Colonic mucosa (tissue), 4 donors: ENCODE data around the gene BTBD18. TPM values are rescaled to one million over a fixed set of nuclear protein-coding genes. Genes with fewer than 3 reads are reported as not detected.
"Not testable (repeated sequence)": the region's sequence is repeated elsewhere in the genome, so short reads cannot be mapped to it uniquely, and the experiment has no call there.

ENCODE experiments used
- DNase-seq: peaks from one replicate; pipeline ENCODE4 v3.0.0-alpha.2; 2020
- H3K27ac ChIP-seq: fragments of 200-600 bp; one replicate; pipeline ENCODE4 v1.8.0; 2021
- H3K27me3 ChIP-seq: fragments of 200-600 bp; one replicate; pipeline ENCODE4 v1.8.0; 2021
- H3K36me3 ChIP-seq: fragments of 200-600 bp; one replicate; pipeline ENCODE4 v1.8.0; 2021
- H3K4me1 ChIP-seq: fragments of 200-600 bp; one replicate; pipeline ENCODE4 v1.8.0; 2021; ENCODE audit warnings: mild to moderate bottlenecking
- H3K4me3 ChIP-seq: fragments of 200-600 bp; one replicate; pipeline ENCODE4 v1.8.0; 2021
- H3K9ac ChIP-seq, 2 donors: one replicate each; pipeline ENCODE4 v1.7.0; 2013; ENCODE audit warnings: control low read depth in 2 of 2, low read depth in 2 of 2, low read length in 2 of 2
- H3K9me3 ChIP-seq: fragments of 200-600 bp; one replicate; pipeline ENCODE4 v1.8.0; 2021
- intact Hi-C: fragments of 100-400 bp; cut with DNase I; formaldehyde crosslinking; loops from one replicate; pipeline ENCODE4 v1.14.1; 2022
- total RNA-seq, 2 donors: library from RNA; stranded (reverse); fragmentation: NEBNext Ultra II Directional in 1 of 2; extraction: Animal tissue kit (Norgen Biotek cat#: 25700) in 1 of 2; gene quantifications; one replicate each; pipeline ENCODE4 v1.2.1, GENCODE V29; 2021
- TF ChIP-seq, protein P1 (sequence below): fragments of 200-600 bp; IDR thresholded peaks from one replicate; pipeline ENCODE4 v1.8.0; 2022; ENCODE audit warnings: antibody characterized with exemption, mild to moderate bottlenecking
- donor health status: healthy.
- donor health status: DM: no; HTN: no; CAD: no.
- donor health status: DM: no; HTN: no; CAD: no.

The BTBD18 gene
- total RNA-seq, 2 donors from 2014 or later = not detected

DNA sequence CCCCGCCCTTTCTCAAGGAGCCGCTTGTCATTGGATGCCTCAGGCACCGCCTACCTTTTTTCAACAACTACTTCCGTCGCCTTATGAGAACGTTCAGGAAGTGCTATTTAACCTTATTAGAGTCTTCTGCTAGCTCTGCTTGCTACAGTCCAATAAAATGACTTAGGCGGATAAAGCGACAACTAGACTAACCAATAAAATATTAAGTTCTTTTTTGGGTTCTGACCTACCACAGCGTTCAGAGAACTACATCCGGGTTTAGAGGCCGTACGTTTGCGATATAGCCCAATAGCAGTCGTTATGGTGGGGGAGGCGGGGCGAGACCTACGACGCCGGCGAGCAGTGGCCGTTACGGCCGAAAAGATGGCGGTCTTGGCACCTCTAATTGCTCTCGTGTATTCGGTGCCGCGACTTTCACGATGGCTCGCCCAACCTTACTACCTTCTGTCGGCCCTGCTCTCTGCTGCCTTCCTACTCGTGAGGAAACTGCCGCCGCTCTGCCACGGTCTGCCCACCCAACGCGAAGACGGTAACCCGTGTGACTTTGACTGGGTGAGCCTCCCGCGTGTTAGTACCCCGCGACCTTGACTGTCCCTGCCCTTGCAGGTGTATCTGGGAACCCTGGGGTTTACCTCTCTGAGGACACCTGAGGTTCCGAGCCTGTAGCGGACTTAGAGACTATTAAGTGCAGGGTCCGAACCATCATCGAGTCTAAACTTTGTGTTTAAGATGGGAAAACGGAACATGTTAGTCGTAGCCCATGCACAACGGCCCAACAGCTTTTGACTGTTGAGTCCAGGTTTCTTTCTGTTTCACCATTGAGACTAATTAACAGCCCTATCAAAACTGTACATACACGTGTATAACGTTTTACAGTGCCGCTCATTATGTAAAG is 39.1 kb downstream of the BTBD18 start, which contains the start of gene TMX2:
Gene TMX2 (plus strand): TSS at position 338 of the 895 bp plus-strand sequence. CDS start 26 bp downstream, at position 364.
- TF ChIP-seq, protein P1, sequence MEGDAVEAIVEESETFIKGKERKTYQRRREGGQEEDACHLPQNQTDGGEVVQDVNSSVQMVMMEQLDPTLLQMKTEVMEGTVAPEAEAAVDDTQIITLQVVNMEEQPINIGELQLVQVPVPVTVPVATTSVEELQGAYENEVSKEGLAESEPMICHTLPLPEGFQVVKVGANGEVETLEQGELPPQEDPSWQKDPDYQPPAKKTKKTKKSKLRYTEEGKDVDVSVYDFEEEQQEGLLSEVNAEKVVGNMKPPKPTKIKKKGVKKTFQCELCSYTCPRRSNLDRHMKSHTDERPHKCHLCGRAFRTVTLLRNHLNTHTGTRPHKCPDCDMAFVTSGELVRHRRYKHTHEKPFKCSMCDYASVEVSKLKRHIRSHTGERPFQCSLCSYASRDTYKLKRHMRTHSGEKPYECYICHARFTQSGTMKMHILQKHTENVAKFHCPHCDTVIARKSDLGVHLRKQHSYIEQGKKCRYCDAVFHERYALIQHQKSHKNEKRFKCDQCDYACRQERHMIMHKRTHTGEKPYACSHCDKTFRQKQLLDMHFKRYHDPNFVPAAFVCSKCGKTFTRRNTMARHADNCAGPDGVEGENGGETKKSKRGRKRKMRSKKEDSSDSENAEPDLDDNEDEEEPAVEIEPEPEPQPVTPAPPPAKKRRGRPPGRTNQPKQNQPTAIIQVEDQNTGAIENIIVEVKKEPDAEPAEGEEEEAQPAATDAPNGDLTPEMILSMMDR = no peak
- Histone ChIP-seq H3K9ac (peak within 1 kb of the TSS; percentile 94 to 100), H3K27ac (peak within 1 kb of the TSS; percentile 92), H3K27me3 (no peaks in the 10 kb centered on the region), H3K9me3 (no peaks in the 10 kb centered on the region), H3K36me3 (no peaks in the 10 kb centered on the region), H3K4me1 (peaks cover 24% of the 10 kb centered on the region), H3K4me3 (peak within 1 kb of the TSS; percentile 64)
- DNase-seq = peak; percentile 94
- intact Hi-C loops = loop anchor here (5.0 kb wide), 1 partner anchor 40 kb away; no protein-coding TSS in a partner anchor

DNA sequence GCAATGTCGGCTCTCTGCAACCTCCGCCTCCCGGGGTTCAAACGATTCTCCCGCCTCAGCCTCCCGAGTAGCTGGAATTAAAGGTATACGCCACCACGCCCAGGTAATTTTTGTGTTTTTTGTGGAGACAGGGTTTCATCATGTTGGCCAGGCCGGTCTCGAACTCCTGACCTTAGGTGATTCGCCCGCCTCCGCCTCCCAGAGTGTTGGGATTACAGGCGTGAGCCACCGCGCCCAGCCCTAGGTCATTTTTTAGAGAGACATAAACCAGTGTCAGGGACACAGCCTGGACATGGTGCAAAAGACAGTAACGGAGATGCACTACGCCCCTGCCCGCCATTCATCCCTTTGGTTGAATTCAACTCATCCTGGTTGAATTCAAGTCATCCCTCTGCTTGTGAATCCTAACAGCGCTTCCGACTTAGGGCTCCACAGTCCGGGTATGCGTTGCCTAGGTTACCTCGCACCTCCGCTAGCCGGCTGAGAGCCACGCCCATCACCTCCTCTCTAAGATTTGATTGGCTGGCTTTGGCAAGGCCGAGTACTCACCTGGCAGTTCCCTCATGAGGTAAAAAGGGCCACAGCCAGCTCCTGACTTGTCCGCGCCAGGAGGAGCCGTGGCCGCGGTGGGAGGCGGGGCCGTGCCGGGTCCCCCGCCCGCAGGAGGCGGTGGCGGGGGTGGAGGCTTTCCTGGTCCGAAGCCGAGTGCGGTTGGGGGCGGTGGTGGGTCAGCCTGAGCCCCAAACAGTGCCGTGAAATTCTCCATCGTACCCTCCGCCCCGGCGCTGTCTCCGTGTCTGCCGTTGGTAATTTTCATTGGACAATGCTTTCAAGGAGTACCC is 40.0 kb downstream of the BTBD18 start, which contains the start of gene MED19:
Gene MED19 (minus strand): TSS at position 802 of the 842 bp plus-strand sequence. CDS start 36 bp downstream, at position 766.
- H3K9ac ChIP-seq = peak within 1 kb of the TSS; percentile 94 to 100
- H3K4me1 ChIP-seq = peaks cover 24% of the 10 kb centered on the region
- TF ChIP-seq, protein P1 = no peak
- no peaks in the 10 kb centered on the region for H3K36me3 ChIP-seq
- DNase-seq = peak; percentile 90
- peak within 1 kb of the TSS; percentile 64 for H3K4me3 ChIP-seq
- H3K9me3 ChIP-seq = no peaks in the 10 kb centered on the region
- peak within 1 kb of the TSS; percentile 92 for H3K27ac ChIP-seq
- intact Hi-C loops = loop anchor here (5.0 kb wide), 1 partner anchor 39 kb away; no protein-coding TSS in a partner anchor
- no peaks in the 10 kb centered on the region for H3K27me3 ChIP-seq

DNA sequence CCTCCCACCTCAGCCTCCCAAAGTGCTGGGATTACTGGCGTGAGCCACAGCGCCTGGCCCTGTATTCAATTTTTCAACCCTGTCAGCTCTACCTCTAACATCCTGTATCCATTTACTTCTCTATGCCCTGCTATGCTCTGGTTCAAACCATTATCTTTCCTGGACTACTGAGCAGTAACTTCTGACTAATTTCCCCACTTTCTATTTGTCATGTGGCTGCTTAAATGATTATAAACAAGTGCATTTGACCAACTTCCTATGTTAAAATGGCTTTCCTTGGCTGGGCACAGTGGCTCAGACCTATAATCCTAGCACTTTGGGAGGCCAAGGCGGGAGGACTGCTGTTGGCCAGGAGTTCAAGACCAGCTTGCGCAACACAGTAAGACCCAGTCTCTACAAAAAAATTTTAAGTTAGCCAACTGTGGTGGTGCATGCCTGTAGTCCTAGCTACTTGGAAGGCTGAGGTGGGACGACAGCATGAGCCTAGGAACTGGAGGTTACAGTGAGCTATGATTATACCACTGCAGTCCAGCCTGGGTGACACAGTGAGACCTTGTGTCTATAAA is 41.7 kb downstream of the BTBD18 start:
- H3K27me3 ChIP-seq = no peaks in the 10 kb centered on the region
- H3K4me3 ChIP-seq = no peak overlapping the region
- no peak overlapping the region for H3K9ac ChIP-seq
- intact Hi-C loops = loop anchor here (5.0 kb wide), 1 partner anchor 38 kb away; no protein-coding TSS in a partner anchor
- no peak for DNase-seq
- H3K4me1 ChIP-seq = peaks cover 21% of the 10 kb centered on the region
- no peaks in the 10 kb centered on the region for H3K9me3 ChIP-seq
- no peaks in the 10 kb centered on the region for H3K36me3 ChIP-seq
- TF ChIP-seq, protein P1 = no peak
- no peak overlapping the region for H3K27ac ChIP-seq

DNA sequence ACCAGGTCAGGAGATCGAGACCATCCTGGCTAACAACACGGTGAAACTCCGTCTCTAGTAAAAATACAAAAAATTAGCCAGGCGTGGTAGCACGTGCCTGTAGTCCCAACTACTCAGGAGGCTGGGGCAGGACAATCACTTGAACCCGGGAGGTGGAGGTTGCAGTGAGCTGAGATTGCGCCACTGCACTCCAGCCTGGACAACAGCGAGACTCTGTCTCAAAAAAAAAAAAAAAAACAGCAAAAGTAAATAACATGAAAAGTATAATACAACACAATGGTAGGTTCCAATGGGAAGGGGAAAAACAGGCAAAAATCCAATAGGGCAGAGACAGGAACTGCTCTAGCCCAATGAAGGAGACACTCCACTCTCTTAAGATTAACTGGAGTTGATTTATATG is 46.2 kb downstream of the BTBD18 start:
- H3K27me3 ChIP-seq, H3K4me1 ChIP-seq, DNase-seq, H3K27ac ChIP-seq, H3K4me3 ChIP-seq, H3K9ac ChIP-seq, intact Hi-C loops, H3K9me3 ChIP-seq: not testable (repeated sequence)
- H3K36me3 ChIP-seq = peaks cover 12% of the 10 kb centered on the region

DNA sequence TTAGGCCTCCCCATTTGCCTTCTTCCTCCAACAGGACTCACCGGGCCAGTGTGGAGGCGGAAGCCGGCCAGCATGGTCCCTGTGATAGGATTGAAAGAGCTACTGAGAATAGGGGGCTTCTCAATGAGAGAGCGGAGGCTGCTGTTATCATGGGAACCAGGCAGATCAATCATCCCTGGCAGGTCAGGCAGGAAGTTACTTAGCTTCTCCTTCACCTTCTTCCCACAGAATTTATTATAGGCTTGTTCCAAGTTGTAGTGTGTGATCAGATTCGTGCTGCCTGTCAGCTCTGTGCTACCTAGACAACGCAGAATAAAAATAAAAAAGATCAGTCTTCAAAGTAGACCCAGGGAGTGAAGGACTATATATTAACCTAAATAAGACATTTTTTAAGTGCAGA is 46.7 kb downstream of the BTBD18 start:
- intact Hi-C loops = no loop called here
- Histone ChIP-seq H3K4me1 (no peaks in the 10 kb centered on the region), H3K4me3 (no peak overlapping the region), H3K9ac (no peak overlapping the region), H3K27ac (no peak overlapping the region), H3K36me3 (peaks cover 17% of the 10 kb centered on the region), H3K9me3 (no peaks in the 10 kb centered on the region), H3K27me3 (no peaks in the 10 kb centered on the region)
- TF ChIP-seq, protein P1 = no peak
- no peak for DNase-seq
